Measurements from ENCODE around the gene RUFY4. TPM values are rescaled to one million over a fixed set of nuclear protein-coding genes. Genes with fewer than 3 reads are reported as not detected.

The RUFY4 gene
- total and polyA plus RNA-seq, 9 of the 15 experiments (the other 6 are each of a cell fraction or from before 2014, with no cell fraction given): not detected

DNA sequence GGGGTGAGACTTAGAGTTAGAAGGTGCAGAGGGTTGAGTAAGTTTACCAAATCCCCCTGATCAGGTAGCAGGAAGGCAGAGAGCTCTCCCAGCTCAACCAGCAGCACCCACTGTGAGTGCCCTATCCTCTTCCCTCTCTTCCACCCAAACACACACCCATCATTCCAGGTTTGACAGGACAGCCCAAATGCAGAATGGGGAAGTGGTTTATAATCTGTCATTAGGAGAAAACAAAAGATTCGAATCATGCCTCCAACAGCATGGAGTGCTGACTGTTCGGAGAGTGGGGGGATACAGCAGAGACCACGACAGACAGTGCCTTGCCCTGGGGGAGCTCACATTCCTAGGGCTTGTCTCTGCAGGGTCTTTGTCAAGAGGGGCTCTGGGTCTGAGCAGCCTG, 68.5 kb downstream of the RUFY4 start:
- in situ Hi-C loops (cut with MboI) (no loop called here), intact Hi-C loops (cut with micrococcal nuclease) (no loop called here)
- Histone ChIP-seq H3K4me3 (no peak overlapping the region), H3K27ac (ENCODE audit: extremely low read depth, low read depth, low read length) (no peak overlapping the region), H3K9me1 (ENCODE audit: control insufficient read depth, insufficient read depth, low read length) (no peaks in the 10 kb centered on the region), H3K36me3 (ENCODE audit: control insufficient read depth, insufficient read depth, low read length) (no peaks in the 10 kb centered on the region), H3K9ac (ENCODE audit: insufficient read depth in 1 of 2, low read depth in 2 of 2, low read length in 2 of 2) (no peak overlapping the region), H3K79me2 (ENCODE audit: control insufficient read depth, insufficient read depth, low read length) (no peaks in the 10 kb centered on the region), H4K20me1 (replicated peaks; ENCODE audit: control insufficient read depth, insufficient read depth, low read length) (no peaks in the 10 kb centered on the region), H3K27me3 (ENCODE audit: control insufficient read depth in 2 of 2, insufficient read depth in 2 of 2, low read length in 2 of 2) (peaks cover 0 to 40% of the 10 kb centered on the region in 2 experiments; a peak in 4 of 5 replicates), H3K4me2 (ENCODE audit: insufficient read depth, low read length) (no peak overlapping the region), H3K9me3 (replicated peaks; ENCODE audit: control insufficient read depth, insufficient read depth, low read depth, low read length) (no peaks in the 10 kb centered on the region), H2AFZ (ENCODE audit: low read depth, low read length) (no peak overlapping the region), H3K4me1 (replicated peaks in 1 of 2; ENCODE audit: control insufficient read depth in 2 of 2, insufficient read depth in 2 of 2, low read length in 2 of 2) (no peaks in the 10 kb centered on the region)
- WGBS (ENCODE audit: insufficient coverage, low coverage, missing lambda C conversion rate): 0% methylated on average over 3 of the region's 3 CpGs
- ChIA-PET CTCF (ENCODE audit: low intra/inter-chr PET ratio) (no interaction called here), POLR2A (no interaction called here)
- DNase-seq (ENCODE audit: extremely low read depth in 1 of 4, low spot score in 3 of 4) (no peak), ATAC-seq (no peak), FAIRE-seq (no peak)
- BruUV-seq (replicated peaks): no TSS peak
- TF ChIP-seq JUNB (CRISPR knock-in tag; conservative IDR thresholded peaks at IDR 0.05) (no peak), SPI1 (IDR thresholded peaks at IDR 0.05; ENCODE audit: borderline replicate concordance, low read depth, low read length) (peak; percentile 69; the same call in 1 of the 2 replicates)

DNA sequence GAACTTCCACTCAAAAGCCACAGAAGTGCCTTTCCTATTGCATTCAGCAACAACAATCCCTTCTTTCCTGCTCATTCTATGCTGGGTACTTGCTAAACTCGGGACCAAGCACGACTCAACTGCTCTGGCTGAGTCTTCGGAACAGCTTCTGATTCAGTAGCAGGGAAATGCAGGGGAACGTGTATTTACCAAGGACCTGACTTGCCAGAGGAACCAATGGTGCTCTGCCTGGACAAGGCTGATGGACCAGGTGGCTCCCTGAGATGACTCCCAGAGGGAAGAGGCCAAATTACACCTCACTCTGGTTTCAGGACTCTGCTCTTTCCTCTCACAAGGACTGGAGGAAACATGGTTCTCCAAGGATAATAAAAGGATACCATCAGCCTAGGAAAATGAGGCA, 69.0 kb downstream of the RUFY4 start:
- no peak for DNase-seq (ENCODE audit: extremely low read depth in 1 of 4, low spot score in 3 of 4)
- Histone ChIP-seq H3K27ac (ENCODE audit: extremely low read depth, low read depth, low read length) (no peak overlapping the region), H2AFZ (ENCODE audit: low read depth, low read length) (no peak overlapping the region), H3K9me3 (replicated peaks; ENCODE audit: control insufficient read depth, insufficient read depth, low read depth, low read length) (no peaks in the 10 kb centered on the region), H4K20me1 (replicated peaks; ENCODE audit: control insufficient read depth, insufficient read depth, low read length) (no peaks in the 10 kb centered on the region), H3K4me1 (replicated peaks in 1 of 2; ENCODE audit: control insufficient read depth in 2 of 2, insufficient read depth in 2 of 2, low read length in 2 of 2) (no peaks in the 10 kb centered on the region), H3K4me2 (ENCODE audit: insufficient read depth, low read length) (no peak overlapping the region), H3K4me3 (no peak overlapping the region), H3K9me1 (ENCODE audit: control insufficient read depth, insufficient read depth, low read length) (no peaks in the 10 kb centered on the region), H3K79me2 (ENCODE audit: control insufficient read depth, insufficient read depth, low read length) (no peaks in the 10 kb centered on the region), H3K36me3 (ENCODE audit: control insufficient read depth, insufficient read depth, low read length) (no peaks in the 10 kb centered on the region), H3K27me3 (ENCODE audit: control insufficient read depth in 2 of 2, insufficient read depth in 2 of 2, low read length in 2 of 2) (peaks cover 0 to 40% of the 10 kb centered on the region in 2 experiments; a peak in 4 of 5 replicates), H3K9ac (ENCODE audit: insufficient read depth in 1 of 2, low read depth in 2 of 2, low read length in 2 of 2) (no peak overlapping the region)
- in situ Hi-C loops (cut with MboI): no loop called here
- TF ChIP-seq KLF6 (CRISPR knock-in tag; IDR thresholded peaks at IDR 0.05; ENCODE audit: borderline replicate concordance): no peak
- no peak for TF ChIP-seq TCF3 (CRISPR knock-in tag; IDR thresholded peaks at IDR 0.05)
- TF ChIP-seq TBP (optimal IDR thresholded peaks at IDR 0.05; ENCODE audit: low read depth, low read length): no peak
- TF ChIP-seq NFE2L1 (tag; IDR thresholded peaks at IDR 0.05; ENCODE audit: borderline replicate concordance, low read depth): no peak
- TF ChIP-seq, protein P1, sequence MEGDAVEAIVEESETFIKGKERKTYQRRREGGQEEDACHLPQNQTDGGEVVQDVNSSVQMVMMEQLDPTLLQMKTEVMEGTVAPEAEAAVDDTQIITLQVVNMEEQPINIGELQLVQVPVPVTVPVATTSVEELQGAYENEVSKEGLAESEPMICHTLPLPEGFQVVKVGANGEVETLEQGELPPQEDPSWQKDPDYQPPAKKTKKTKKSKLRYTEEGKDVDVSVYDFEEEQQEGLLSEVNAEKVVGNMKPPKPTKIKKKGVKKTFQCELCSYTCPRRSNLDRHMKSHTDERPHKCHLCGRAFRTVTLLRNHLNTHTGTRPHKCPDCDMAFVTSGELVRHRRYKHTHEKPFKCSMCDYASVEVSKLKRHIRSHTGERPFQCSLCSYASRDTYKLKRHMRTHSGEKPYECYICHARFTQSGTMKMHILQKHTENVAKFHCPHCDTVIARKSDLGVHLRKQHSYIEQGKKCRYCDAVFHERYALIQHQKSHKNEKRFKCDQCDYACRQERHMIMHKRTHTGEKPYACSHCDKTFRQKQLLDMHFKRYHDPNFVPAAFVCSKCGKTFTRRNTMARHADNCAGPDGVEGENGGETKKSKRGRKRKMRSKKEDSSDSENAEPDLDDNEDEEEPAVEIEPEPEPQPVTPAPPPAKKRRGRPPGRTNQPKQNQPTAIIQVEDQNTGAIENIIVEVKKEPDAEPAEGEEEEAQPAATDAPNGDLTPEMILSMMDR (IDR thresholded peaks at IDR 0.05 in 2 of 3, conservative IDR thresholded peaks at IDR 0.05 in 1 of 3; ENCODE audit: insufficient read depth in 2 of 3, low read depth in 1 of 3, low read length in 3 of 3): no peak
- no peak for TF ChIP-seq TGIF2 (CRISPR knock-in tag; IDR thresholded peaks at IDR 0.05)
- TF ChIP-seq FOXP1 (CRISPR knock-in tag; IDR thresholded peaks at IDR 0.05): no peak
- TF ChIP-seq IRF2 (CRISPR knock-in tag; IDR thresholded peaks at IDR 0.05): no peak
- TF ChIP-seq SAP30 (IDR thresholded peaks at IDR 0.05; ENCODE audit: borderline replicate concordance, insufficient read depth, low read depth, low read length, poor library complexity, severe bottlenecking): no peak
- no peak for TF ChIP-seq MED1 (CRISPR knock-in tag; IDR thresholded peaks at IDR 0.05; ENCODE audit: borderline replicate concordance)
- TF ChIP-seq KAT7 (CRISPR knock-in tag; IDR thresholded peaks at IDR 0.05; ENCODE audit: borderline replicate concordance): no peak
- no peak for TF ChIP-seq ZNF561 (CRISPR knock-in tag; conservative IDR thresholded peaks at IDR 0.05)
- no peak for TF ChIP-seq PTBP1 (IDR thresholded peaks at IDR 0.05; ENCODE audit: low read depth, low read length)
- no peak for ATAC-seq
- FAIRE-seq: no peak
- CTCF ChIA-PET (ENCODE audit: low intra/inter-chr PET ratio): no interaction called here
- no TSS peak for BruUV-seq (replicated peaks)
- POLR2A ChIA-PET: no interaction called here
- 0% methylated on average over 4 of the region's 4 CpGs for WGBS (ENCODE audit: insufficient coverage, low coverage, missing lambda C conversion rate)
- intact Hi-C loops (cut with micrococcal nuclease): no loop called here

Measured in K562 (cell line).